Measurements from ENCODE around the gene NOTCH1.

GRCh38 chr9:136560586-136560985 is 14.7 kb upstream of the NOTCH1 start:
- no peak for TF ChIP-seq POLR2AphosphoS5 (IDR thresholded peaks at IDR 0.05)
- no peak for TF ChIP-seq CTCF (IDR thresholded peaks at IDR 0.05)
- TF ChIP-seq POLR2A (IDR thresholded peaks at IDR 0.05), result no peak
- TF ChIP-seq EP300 (IDR thresholded peaks at IDR 0.05), result no peak

Measured in gastroesophageal sphincter (tissue), 3 donors.